ENCODE measurements around the gene MYMX. TPM values are rescaled to one million over a fixed set of nuclear protein-coding genes. Genes with fewer than 3 reads are reported as not detected.

MYMX gene
- total and polyA plus RNA-seq, 2 experiments from 2014 or later: 1.0 TPM; not detected in 1

DNA sequence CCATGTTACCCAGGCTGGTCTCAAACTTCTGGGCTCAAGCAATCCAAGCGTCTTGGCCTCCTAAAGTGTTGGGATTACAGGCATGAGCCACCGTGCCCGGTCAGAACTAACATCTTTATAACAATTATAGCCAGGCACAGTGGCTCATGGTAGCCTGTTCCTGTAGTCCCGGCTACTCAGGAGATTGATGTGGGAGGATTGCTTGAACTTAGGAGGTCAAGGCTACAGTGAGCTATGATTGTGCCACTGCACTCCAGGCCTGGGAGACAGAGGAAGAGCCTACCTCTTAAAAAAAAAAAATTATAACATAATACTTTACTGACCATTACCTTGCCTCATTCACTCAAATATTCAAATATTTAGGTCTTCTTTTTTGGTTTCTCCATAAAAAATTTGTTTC is 16.8 kb upstream of the MYMX start:
- no peaks in the 10 kb centered on the region for H3K4me1 ChIP-seq (ENCODE audit: low read depth)
- DNase-seq (ENCODE audit: low read depth in 1 of 2, low spot score in 1 of 2): no peak
- H3K27ac ChIP-seq: no peak overlapping the region
- no peak overlapping the region for H3K4me3 ChIP-seq
- H3K27me3 ChIP-seq: no peaks in the 10 kb centered on the region
- no peaks in the 10 kb centered on the region for H3K36me3 ChIP-seq
- no peaks in the 10 kb centered on the region for H3K9me3 ChIP-seq (ENCODE audit: low read depth)
- TF ChIP-seq, protein P1, sequence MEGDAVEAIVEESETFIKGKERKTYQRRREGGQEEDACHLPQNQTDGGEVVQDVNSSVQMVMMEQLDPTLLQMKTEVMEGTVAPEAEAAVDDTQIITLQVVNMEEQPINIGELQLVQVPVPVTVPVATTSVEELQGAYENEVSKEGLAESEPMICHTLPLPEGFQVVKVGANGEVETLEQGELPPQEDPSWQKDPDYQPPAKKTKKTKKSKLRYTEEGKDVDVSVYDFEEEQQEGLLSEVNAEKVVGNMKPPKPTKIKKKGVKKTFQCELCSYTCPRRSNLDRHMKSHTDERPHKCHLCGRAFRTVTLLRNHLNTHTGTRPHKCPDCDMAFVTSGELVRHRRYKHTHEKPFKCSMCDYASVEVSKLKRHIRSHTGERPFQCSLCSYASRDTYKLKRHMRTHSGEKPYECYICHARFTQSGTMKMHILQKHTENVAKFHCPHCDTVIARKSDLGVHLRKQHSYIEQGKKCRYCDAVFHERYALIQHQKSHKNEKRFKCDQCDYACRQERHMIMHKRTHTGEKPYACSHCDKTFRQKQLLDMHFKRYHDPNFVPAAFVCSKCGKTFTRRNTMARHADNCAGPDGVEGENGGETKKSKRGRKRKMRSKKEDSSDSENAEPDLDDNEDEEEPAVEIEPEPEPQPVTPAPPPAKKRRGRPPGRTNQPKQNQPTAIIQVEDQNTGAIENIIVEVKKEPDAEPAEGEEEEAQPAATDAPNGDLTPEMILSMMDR (IDR thresholded peaks at IDR 0.05; ENCODE audit: low read depth, low read length): no peak

DNA sequence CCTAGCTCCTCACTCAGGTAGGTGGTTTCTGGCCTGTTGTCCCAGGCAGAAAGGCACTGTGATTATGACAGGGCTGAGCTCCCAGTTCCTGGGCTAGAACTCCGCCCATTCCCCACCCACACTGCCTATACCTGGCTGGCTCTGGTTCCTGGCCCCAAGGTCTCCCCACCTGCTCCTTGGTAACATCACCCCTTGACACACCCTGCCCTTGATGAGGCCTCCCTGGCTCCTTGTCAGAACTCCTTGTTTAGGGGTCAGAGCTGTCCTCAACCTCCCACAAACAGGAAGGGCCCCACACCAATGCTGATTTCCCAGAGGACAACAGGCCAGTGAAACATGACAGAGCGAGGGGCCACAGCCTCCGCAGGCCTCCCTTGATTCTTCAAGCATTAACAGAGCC is 15.5 kb upstream of the MYMX start:
- TF ChIP-seq, protein P1 (IDR thresholded peaks at IDR 0.05; ENCODE audit: low read depth, low read length): no peak
- H3K4me1 ChIP-seq (ENCODE audit: low read depth): no peaks in the 10 kb centered on the region
- H3K9me3 ChIP-seq (ENCODE audit: low read depth): no peaks in the 10 kb centered on the region
- no peaks in the 10 kb centered on the region for H3K27me3 ChIP-seq
- no peak for DNase-seq (ENCODE audit: low read depth in 1 of 2, low spot score in 1 of 2)
- H3K27ac ChIP-seq: no peak overlapping the region
- H3K4me3 ChIP-seq: no peak overlapping the region
- H3K36me3 ChIP-seq: no peaks in the 10 kb centered on the region

DNA sequence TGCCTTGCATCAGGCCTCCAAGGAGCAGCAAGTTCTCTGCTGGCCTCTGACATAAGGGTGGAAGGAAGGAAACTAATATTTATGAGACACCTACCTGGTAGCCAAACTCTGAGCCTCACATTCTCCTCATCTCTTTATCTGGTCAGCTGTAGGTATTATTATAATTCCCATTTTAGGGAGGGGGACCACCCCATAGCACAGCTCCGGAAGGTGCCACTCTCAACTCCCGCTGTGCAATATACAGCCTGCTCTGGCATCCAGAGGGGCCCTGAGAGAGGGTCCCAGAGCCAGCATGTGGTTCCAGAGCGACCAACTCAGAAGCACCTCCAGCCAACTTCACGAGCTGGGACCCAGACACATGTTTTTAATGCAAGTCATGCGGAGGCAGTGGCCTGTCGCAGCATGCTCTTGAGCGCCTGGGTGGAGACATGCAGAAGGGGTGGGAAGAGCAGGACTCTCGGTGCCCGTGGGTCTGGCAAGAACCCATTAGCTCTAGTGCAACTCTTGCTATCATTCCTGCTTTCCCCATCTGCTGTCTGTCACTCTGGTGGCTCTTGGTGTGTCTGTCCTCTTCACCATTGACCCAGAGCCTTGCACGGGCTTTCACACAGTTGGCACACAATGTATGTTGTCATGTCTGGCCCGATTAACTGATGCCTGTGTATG is 15.0 kb upstream of the MYMX start:
- TF ChIP-seq, protein P1 (IDR thresholded peaks at IDR 0.05; ENCODE audit: low read depth, low read length): no peak
- Histone ChIP-seq H3K9me3 (ENCODE audit: low read depth) (no peaks in the 10 kb centered on the region), H3K27ac (no peak overlapping the region), H3K4me3 (no peak overlapping the region), H3K4me1 (ENCODE audit: low read depth) (peaks cover 2% of the 10 kb centered on the region), H3K36me3 (no peaks in the 10 kb centered on the region), H3K27me3 (no peaks in the 10 kb centered on the region)
- DNase-seq (ENCODE audit: low read depth in 1 of 2, low spot score in 1 of 2): no peak

DNA sequence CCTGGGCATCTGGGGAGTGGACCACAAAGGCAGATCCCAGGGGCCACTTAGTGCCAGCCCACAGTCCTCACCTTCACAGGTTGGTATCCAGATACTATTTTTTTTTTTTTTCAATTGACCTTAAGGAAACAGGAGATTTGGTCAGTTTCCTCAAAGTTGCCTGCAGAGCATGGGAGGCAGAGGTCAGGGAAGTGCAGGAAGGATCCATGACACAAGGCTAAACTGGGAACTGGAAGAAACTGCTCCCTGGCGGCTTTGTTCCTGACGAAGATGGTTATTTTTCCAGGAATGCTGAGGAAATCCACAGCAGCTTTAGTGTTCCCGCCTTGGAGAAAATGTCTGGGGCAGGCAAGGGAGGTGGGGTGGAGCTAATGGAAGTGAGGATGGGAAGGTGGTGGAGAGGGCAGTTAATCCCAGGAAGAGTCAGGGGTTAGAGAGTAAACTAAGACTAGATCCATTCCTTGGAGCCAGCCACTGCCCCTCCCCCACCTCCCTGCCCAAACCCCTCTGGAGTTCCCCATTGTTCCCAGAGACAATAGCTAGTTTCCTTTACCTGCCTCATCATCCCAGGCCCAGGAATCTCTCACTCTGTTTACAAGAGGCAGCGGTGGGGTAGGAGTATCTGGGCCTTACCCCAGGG is 14.3 kb upstream of the MYMX start:
- H3K9me3 ChIP-seq (ENCODE audit: low read depth): no peaks in the 10 kb centered on the region
- H3K36me3 ChIP-seq: no peaks in the 10 kb centered on the region
- no peak overlapping the region for H3K27ac ChIP-seq
- TF ChIP-seq, protein P1 (IDR thresholded peaks at IDR 0.05; ENCODE audit: low read depth, low read length): no peak
- peaks cover 5% of the 10 kb centered on the region for H3K4me1 ChIP-seq (ENCODE audit: low read depth)
- no peak overlapping the region for H3K4me3 ChIP-seq
- H3K27me3 ChIP-seq: no peaks in the 10 kb centered on the region
- no peak for DNase-seq (ENCODE audit: low read depth in 1 of 2, low spot score in 1 of 2)

DNA sequence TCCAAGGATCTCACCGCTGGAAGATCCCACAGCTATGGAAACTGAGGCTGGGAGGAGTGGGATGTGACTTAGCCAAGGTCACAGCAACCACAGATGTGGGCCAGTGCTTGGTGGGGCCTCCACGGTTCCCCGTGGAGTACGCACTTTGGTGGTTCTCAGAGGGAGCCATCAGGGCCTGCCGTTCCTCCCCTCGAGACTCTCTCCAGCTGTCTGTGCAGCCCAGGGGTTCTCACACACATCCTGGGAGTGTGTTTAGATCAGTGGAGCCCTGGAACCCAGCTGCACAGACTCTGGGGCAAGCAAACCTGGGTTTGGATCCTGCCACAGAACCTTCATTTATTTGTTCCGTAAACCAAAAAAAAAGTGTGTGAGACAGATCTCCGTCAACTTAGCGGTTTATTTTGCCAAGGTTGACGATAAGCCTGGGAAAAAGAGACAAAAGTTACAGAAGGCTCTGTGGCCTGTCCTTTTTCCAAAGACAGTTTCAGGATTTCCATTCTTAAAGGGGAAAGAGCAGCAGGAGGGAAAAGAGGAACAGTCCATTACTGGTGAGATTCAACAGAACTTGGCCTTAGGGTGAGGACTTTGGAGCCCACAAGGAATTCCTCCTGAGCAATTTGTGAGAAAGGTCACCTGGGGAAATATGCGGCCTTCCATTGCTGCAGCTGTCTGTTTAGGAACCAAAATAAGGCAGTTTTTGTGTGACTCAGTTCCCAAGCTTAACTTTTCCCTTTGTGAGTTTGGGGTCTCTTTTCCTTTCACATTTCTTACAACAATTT is 13.6 kb upstream of the MYMX start:
- H3K9me3 ChIP-seq (ENCODE audit: low read depth): no peaks in the 10 kb centered on the region
- H3K27me3 ChIP-seq: no peaks in the 10 kb centered on the region
- H3K36me3 ChIP-seq: no peaks in the 10 kb centered on the region
- H3K4me3 ChIP-seq: no peak overlapping the region
- no peak for DNase-seq (ENCODE audit: low read depth in 1 of 2, low spot score in 1 of 2)
- peaks cover 5% of the 10 kb centered on the region for H3K4me1 ChIP-seq (ENCODE audit: low read depth)
- H3K27ac ChIP-seq: no peak overlapping the region
- TF ChIP-seq, protein P1 (IDR thresholded peaks at IDR 0.05; ENCODE audit: low read depth, low read length): no peak

Data from cardiac muscle cell (in vitro differentiated cells and primary cell).